GM15510 (cell line): Measurements from ENCODE around the gene CPXM1.

Source experiments
- POLR2A ChIP-seq: IDR thresholded peaks from 3 replicates; pipeline ENCODE4 v1.6.1; 2011; ENCODE audit warnings: borderline replicate concordance; ENCODE audit not compliant: insufficient read length; ENCODE audit errors: extremely low read depth

Gene CPXM1

DNA sequence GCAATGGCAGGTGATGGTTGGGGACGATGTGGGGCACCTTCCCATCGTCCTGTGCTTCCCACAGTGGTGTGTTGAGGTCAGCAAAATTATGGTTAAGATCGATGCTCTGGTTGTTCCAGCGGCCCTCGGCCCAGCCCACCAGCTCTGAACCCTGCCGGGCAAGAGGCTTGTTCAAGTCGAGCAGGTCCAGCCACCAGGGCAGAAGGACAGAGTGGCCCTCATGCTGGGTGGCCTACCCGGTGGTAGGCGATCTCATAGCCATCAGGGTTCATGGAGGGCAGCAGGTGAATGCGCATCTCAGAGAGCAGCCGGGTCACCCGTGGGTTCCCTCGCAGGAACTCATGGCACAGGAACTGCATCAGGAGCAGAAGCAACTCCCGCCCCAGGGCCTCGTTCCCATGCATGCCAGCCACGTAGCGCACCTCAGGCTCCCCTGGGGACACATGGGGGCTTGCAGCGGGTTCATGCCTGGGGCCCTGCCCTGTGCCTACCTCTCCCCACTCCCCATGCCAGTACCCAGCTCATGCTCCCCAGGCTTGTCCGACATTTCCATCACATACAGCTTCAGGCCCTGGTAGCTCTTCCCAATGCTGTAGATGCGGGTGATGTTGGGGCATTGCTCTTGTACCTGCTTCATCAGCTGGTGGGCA lies 4.3 kb downstream of the CPXM1 start:
- no peak for TF ChIP-seq POLR2A

DNA sequence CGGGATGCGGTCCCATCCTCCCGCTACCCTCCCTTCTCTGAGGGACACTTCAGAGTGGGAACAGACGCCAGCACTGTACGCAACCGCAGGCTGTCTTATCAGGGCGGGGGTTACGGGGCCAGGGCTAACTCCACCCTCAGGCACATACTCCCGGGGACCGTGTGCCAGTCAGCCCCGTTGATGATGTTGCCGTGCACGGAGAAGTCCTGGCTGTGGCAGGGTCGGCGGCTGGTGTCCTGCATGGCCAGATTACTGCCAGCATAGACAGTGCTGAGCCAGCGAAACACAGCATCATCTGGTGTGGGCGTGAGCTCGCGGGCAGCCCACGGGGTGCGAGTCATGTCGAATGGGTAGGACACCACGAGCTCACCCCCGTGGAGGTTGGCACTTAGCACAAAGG lies 5.0 kb downstream of the CPXM1 start:
- no peak for TF ChIP-seq POLR2A

DNA sequence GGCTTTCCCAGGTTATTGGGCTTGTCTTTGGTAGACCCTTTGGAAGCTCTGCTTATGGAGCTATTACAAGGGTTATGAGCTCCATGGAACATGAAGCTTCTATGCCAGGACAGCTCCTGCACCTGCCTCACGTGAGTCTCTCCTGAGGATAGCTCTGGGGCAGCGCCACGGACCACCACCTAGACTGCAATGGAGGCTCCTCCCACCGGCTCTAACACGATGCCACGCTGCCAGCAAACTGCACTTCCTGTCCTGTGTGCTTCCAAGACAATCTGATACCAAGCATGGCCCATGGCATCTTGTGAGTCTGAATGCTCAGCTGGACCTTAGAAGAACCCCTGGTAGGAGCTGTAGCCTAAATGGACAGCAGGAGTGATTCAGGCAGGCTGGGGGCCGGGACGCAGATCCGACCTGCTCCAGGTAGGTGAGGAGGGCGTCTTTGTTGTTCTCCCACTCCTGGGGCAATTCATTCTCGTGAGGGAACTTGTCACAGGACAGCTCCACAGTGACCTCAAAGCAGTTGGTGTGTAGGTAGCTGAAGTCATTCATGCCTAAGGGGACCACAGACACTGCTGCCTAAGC lies 5.5 kb downstream of the CPXM1 start:
- TF ChIP-seq POLR2A = no peak

DNA sequence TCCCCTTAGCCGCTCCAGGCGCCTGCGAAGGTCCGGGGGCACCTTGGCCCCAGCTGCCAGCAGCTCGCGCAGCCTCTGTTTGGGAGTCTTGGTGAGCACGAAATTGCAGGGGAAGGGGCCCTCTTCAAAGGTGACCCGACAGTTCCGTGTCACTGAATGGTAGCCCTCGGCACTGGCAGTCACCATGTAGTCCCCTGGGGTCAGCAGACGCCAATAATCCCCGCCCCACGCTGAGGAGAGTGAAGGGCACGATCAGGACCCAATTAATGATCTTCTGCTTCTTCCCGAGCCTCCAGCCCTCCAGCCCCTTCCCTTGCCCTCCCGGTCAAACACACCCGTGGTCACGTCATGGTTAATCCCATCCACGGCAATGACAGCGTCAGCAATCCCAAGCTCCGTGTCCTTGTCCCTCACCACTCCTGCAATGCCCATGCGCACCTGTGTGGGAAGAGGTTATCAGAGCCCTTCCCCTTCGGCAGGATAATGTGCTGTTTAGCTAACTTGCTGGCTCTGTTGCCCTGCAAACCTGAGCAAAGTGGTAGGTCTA lies 6.2 kb downstream of the CPXM1 start:
- no peak for TF ChIP-seq POLR2A

DNA sequence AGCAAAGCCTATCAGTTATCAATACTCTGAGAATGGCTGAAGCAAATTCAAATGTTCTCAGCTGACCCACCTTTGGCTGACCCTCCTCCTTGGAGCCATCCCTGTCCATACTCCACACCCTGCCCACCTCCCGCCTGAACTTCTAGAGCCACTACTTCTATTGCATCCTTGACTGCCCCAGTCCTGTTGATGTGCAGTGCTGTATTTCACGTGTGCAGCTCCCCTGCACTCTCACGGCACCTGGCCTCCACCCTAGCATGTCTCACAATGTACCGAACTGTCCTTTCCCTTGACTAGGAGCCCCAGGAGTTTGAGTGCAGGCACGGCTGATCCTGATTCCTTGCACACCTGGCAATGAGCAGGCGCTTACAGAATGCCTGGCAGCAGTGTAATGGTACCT lies 7.0 kb downstream of the CPXM1 start:
- TF ChIP-seq POLR2A = no peak

DNA sequence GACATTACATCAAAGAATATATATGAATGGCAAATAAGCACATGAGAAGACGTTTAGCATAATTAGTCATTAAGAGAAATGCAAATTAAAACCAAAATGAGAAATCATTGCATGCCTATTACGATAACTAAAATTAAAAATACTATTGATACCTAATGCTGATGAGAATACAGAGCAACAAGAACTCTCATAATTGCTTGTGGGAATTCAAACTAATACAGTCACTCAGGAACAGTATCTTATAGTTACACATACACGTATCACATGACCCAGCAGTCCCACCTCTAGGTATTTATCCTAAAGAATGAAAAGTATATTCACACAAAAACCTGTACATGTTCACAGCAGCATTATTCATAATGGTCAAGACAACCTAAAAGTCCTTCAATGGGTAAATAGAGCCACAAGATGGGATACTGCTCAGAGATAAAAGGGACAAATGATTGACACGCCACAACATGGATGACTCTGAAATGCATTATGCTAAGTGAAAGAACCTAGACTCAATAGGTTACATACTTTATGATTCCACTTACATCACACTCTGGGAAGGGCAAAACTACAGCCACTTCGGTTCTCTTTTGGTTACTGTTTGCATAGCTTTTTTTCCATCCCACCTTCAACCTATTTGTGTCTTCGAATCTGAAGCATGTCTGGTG lies 16.4 kb downstream of the CPXM1 start:
- TF ChIP-seq POLR2A = no peak

DNA sequence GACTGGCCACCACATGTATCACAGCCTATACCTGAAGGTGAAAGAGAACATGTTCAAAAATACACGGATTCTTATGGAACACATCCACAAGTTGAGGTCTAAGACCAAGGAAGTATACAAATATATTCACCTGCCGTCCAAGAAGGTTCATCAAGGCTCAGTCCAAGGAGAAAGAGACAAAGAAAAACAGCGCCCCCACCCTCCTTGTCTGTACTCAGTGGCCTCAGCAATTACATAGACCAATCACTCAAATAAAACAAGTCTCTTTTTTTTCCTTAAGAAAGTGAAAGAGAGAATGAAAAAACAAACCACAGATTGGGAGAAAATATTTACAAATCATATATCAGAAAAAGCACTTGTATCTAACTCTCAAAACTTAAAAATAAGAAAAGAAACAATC lies 19.5 kb downstream of the CPXM1 start:
- TF ChIP-seq POLR2A = no peak

DNA sequence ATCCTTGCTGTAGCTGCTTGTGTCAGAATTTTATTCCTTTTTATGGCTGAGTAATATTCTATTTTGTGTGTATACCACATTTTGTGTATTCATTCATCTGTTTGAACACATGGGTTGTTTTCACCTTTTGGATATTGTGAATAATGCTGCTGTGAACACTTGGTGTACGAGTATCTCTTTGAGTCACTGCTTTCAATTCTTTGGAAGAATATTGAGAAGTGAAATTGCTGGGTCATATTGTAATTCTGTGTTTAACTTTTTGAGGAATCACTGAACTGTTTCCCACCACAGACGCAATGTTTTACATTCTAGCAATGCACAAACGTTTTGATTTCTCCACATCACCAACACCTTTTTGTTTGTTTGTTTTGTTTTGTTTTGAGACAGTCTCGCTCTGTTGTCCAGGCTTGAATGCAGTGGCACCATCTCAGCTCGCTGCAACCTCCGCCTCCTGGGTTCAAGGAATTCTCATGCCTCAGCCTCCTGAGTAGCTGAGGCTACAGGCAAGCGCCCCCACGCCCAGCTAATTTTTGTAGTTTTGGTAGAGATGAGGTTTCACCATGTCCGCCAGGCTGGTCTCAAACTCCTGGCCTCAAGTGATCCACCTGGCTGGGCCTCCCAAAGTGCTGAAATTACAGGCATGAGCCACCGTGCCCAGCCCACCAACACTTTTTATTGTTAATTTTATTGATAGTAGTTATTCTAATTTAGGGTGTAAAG lies 21.7 kb downstream of the CPXM1 start:
- no peak for TF ChIP-seq POLR2A

DNA sequence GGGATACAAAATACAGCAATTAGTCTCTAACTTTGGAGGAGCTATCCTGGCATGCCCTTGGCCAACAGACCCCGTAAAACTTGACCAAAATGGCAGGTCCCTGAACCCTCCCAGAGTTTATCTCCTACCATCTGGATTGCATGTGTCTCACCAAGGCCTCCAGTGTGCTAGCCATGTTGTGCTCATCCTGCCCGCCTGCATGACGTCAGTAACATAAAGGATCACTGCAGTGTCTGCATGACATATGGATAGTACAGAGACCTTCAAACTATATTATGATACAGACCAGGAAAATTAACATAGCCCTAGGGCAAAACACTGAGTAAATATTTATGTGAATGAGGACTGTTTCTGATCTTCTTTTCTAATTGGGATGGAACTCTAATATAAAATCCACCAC lies 25.3 kb downstream of the CPXM1 start:
- TF ChIP-seq POLR2A = no peak

DNA sequence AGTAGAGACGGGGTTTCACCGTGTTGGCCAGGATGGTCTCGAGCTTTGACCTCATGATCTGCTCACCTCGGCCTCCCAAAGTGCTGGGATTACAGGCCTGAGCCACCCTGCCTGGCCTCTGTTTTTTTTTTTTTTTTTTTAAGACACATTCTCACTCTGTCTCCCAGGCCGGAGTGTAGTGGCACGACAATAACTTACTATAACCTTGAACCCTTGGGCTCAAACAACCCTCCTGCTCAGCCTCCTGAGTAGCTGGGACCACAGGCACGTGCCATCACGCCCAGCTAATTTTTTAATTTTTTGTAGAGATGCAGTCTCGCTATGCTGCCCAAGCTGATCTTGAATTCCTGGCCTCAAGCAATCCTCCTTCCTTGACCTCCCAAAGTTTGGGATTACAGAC lies 26.6 kb downstream of the CPXM1 start:
- no peak for TF ChIP-seq POLR2A

DNA sequence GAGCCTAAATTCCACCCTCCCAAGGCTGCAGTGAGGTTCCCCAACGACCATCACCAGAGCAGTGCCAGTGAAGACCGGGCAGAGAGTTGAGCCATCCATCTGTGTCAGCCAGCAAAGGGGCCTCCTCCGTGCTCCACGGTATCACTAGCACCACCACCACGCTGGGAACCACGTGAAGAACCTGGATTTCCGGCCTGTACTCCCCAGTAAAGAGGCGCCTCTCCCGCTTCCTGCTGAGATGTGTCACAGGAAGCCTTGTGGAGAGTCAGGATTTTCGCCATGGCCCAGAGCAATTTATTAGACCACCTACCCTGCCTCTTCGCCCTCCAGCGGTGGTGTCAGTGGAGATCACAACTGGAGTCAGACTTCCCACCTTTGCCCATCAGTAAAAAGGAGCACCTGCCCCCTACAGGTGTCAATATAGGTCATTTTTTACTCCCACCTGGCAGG lies 28.8 kb downstream of the CPXM1 start:
- TF ChIP-seq POLR2A = no peak

DNA sequence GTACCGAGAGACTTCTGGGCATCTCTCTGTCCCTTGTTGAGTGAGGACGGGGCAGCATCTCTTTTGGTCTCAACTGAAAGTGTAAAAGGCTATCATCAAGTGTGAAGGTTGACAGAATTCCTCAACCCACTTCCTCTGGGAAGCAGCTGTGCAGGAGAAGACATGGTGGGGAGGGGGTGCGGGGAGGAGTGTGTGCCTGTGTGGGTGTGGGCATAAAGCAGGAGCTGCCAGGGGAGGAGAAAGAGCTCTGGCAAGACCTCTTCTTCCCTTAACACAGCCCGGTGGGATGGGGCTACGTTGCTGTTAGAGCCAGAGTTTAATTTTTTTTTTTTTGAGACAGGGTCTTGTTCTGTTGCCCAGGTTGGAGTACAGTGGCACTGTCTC lies 31.8 kb downstream of the CPXM1 start:
- no peak for TF ChIP-seq POLR2A

DNA sequence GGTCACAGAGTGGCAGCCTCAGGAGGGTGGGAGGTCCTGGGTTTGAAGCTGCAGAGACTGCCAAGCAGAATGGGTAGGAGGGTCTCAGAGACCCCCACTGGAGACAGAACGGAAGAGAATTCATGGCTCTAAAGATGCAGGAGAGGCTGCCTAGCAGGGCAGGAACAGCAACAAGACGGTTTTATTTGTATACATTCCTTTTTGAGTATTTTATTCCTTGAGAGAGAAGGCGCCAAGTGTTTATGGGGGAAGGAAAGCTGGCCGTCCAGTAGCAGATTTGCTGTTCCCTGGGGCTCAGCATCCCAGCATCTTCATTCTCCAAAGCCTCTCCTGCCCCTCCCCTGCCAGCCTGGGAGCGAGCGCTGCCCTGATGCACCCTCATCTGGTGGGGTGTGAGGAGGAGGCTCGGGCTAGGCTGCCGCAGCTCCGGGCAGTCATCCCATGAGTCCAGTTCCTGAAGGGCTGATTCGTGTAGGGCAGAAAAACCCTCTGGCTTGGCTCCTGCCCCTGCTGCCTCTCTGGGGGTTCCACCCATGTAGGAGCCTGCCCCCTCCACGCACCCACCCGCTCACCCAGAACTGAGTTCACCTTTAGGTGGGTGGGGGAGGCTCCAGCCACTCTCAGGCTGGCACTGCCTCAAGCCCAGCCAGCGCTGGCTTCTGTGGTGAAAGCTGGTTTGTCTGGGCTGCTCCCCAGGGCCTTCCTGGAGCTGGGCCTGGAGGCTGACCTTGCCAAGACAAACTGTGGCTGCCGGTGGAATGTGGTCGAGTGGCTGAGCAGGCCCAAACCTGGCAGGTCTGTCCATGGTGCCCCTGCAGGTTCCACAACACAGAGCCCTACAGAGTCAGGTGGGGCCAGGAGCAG lies 32.4 kb downstream of the CPXM1 start:
- no peak for TF ChIP-seq POLR2A

DNA sequence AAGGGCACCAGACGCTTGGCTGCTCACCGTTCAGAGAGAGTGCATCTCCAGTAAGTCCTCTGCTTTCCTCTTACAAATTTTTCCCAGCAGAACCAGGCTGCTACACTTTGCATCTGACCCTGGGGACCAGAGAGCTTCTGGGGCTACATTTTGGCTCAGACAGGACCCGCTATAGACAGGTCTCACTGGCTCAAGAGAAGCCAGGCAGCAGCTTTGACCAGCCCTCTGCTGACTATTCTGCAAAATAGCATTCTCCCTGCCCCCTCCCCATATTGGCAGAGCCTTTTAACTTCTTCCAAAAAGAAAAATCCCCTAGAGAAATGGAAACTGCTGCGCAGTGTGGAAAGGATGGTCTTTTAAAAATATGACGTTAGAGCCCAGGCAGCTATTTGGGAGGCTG lies 37.2 kb downstream of the CPXM1 start:
- TF ChIP-seq POLR2A = no peak
